DMS153 (cell line): ENCODE measurements around the gene ID2.

Experiments used
- DNase-seq: peaks from one replicate; lab custom pipeline; 2025; lab: John Stamatoyannopoulos, UW

The ID2 gene

DNA sequence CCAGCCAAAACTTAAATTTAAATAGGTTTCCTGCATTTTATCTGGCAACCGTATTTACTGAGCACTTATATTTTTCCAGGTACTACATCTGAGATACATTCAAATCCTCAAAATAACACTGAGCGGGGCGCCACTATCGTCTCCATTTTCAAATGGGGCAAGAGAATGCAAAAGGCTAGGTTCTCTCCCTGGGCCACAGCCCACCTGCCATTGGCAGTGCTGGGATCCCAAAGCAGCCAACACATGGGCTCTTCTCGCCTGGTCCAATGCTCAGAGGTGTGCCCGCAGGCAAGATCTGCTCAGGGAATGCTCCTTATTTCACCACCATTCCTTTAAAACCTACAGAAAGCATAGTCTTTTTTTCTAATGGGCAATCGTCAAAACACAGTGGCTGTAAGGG lies 11.3 kb upstream of the ID2 start:
- DNase-seq: no peak

DNA sequence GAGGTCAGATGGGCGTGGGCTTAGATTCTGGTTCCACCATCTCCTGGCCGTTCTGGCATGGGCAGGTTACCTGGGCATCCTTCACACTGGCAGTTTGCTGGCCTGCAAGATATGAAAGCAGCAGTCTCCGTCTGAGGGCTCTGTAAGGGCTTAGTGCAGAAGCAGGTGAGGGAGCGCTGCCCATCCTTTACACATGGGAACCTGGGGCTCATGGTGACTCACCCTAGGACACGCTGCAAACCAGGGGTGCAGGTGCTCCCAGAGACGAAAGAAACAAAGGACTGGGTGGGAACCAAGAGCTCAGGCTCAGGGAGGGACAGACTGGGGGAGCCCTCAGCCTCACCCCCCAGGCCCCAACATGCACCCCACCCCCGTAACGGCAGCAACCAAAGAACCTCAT lies 10.7 kb upstream of the ID2 start:
- no peak for DNase-seq

DNA sequence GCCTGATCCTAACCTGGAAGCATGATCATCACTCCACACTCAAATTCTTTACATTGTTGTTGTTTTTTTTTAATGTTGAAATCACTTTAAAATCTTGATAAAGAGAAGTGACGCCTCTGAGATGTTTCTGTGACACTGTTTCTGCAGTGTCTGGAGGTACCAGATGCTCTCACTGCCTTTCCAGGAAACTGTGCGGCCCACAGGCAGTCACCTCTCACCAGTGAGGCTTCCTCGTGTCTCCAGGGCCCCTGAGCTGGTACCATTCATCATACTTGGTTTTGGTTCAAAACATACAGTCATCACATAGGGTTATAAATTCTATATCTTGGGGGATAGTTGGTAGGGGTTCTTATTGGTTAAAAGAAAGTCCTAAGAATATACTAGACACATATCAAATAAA lies 10.1 kb upstream of the ID2 start:
- DNase-seq: no peak

DNA sequence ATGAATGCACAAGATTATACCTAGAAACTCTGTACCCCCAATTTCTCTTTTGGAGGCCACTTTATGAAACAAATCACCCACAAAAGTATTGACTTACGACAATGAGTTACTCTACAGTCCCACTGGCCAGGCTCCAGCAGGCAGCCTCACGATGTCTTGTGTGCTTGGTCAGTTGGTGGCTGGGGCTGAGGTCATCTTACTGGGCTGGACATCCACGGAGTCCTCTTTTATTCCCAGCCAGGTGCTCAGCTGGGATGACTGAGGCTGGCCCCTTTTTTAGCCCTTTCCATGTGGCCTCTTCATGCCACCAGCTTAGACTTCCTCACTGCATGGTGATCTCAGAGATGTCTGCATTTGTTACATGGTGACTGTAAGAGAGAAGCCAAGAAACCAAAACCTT lies 8.9 kb upstream of the ID2 start:
- DNase-seq: no peak

DNA sequence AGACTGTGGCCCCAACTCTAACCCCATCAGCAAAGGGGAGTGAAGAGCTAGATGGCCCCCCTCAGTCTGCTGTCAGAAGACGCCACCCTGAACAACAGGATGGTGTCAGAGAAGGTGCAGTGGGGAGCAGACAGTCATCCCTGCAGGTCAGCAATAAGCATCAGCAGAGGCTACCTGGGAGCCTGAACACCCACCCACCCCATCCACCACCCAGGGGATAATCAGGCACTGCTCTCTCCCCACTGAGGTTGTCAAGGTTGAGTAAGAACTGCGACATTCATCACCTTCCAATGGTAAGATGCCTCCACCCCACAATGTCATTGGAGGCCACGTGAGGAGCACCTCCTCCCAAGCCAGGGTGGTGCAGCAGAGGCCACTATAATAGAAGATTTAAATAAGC lies 8.5 kb upstream of the ID2 start:
- no peak for DNase-seq

DNA sequence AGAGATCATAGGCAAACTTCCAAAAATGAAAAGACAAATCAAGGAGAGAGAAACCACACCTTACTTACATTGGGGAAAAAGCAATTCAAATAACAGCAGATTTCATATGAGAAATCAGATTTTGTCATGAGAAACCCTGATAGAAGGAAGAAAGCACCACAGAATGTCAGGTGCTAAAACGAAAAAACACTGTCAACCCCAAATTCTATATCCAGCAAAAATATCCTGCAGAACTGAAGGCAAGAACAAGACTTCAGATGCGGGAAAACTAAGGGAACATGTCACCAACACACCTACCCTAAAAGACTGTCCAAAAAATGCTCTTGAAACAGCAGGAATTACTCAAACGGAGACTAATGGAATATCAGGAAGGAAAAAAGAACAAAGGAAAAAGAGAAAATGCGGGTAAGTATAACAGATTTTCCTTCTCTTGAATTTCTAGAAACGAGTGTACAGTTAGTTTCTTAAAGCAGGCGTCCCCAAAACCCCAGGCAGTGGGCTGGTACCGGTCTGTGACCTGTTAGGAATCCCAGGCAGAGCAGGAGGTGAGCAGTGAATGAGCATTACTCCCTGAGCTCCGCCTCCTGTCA lies 7.3 kb upstream of the ID2 start:
- DNase-seq: no peak

DNA sequence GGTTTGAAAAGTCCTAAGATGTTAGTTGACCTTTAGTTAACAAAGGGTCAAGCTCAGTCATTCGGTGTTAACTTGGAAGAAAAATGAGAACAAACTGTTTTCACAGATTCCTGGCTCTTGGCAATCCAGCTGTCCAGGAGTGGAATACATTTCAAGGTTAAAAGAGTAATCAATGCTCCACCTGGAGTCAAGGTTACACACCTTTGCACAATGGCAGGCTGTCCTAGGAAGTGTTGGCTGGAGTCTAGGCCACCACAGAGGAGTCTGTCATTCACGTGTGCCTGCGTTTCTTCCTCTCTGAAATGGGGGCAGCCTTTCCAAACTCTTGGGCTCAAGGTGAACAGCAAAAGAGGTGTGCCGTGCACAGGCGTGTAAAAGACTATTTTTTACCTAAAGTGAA lies 6.3 kb upstream of the ID2 start:
- DNase-seq: no peak

DNA sequence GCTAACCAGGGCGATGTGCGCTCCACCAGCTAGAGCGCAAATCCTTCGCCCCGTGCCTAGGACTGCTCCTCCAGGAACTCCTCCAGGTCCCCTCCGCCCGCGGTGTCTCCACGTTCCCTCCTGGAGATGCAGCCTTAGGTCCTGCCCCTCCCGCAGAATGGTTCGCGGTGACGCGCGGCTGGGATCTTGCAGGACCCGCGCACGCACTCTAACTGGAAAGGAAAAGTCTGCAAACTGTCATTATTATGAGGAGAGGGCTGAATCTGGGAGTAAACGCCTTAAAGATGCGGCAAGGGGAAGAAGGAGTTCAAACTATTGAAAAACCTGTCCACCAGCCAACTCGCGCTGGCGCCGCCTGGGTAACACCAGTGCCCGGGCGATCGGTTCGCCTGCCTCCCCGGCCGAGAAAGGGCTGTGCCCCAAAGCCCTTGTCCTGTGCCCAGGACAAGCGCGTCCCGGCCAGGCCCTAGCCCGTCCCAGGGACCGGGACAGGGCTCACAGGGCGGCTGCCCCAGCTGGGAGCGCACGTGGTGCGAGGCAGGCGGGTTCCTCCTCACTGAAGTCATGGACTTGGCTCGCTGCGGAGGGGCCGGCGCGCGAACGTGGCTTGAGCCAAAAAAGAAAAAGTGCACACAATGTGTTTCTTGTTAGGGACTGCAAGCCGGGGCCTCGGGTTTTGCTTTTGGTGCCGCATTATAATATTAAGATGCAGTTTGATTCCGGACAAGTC lies 5.5 kb upstream of the ID2 start:
- DNase-seq: no peak

DNA sequence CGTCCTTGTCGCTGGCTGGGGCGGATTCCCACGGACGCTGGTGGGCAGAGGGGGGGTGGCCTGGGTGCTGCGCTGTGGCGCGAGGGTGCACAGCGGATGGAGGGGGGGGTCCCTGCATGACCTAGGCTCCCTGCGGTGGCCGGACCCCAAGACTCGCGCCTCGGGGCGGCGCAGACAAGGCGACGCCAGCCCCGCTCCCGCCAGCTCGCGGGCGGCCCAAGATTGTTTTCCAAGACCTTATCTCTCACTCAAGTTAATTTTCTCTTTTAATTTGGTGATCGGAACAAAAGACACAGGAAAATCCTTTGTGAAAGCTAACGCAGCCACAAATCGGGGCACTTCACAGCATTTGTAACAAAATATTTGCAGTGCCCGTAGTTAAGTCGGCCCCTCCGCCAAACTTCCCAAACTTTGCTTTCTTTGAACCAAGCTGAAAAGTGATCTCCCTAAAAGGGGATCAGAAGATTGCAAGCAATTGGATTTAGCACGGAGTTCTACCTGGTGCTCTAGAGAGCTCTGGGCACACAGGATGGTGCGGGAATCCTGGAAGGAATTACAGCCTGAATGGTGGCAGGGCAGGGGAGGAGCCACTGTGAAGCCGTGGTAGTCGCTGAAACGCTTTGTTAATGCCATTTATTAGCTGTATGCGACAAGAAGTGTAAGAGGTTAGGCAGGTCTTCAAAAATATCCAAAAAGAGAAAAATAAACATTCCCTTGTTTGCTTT lies 4.8 kb upstream of the ID2 start:
- peak; percentile 38 for DNase-seq

DNA sequence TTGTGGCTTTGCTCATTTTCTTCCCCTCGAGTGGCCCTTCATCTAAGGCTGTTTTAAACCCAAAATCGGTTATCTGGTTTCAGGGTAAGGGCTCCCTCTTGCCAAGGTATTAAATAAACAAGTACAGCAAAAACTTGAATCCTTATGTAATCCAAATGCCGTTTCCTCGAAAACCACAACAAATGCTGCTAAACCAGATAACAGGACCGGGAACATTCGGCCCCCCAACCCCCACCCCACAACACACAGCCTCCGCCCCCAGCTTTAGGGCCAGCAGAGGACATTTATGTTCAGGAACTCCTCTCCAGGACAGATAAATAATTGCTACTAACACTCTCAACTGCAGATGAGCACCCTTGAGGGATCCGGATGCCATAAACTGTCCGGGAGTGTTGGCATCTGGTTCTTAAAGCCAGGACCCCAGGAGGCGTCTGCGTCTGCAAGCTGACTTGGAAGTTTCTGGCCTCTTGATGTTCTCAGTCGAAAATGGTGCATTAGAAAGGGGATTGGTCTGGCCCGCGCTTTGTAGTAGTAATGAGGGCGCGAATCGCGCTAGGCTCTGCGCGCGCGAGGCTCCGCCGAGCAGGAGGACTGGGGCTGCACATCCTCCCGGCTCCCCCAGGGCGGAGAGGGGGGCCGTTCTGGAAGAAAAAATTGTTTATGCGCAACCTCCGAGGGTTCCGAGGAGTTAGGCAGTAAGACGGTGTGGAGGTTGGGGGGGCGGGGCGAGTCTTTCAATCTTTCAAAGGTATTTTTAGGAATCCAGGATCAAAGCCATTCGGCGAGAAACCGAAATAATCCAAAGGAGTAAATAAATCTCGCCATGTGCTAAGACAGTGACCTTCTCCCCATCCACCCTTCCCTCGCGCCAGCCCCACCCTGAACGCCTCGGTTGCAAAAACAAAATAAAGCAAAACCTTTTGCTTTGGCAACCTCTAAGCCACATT lies 3.9 kb upstream of the ID2 start:
- DNase-seq: peak; percentile 61

DNA sequence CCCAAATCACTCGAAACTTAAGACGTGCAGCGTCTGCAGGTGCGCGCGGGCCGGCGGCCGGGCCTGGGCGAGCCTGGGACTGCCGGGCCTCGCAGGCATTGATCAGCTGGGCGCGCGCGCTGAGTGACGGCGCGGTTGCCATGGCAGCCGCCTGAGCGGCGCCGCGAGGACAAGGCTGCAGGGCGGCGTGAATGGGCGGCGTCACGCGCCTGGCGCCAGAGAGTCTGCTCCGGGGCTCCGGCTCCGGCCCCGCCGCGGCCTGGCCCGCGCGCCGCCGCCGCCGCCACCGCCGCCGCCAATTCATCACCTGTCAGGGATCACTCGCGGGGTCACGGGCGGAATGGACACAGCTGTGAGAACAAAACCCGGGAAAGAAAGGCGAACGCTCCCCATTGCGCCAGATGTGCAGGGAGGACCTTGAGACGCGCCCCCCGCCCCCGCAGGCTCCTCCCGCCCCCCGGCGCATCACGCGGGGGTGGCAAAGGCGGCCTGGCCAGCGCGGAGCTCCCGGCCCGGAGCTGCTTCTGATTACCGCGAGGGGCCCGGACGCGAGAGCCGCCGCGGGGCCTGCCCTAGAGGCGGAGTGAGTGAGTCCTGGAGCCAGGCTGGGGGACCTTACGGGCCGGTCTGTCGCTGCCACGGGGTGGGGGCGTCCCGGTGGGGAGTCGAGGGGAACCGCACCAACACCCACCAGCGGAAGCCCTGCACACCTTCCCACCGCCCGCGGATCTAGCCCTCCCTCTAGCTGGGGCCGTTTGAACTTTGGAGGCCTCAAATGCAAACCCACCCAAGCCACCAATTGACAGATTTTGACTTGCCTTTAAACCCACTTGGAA lies 2.9 kb upstream of the ID2 start:
- peak; percentile 93 for DNase-seq

DNA sequence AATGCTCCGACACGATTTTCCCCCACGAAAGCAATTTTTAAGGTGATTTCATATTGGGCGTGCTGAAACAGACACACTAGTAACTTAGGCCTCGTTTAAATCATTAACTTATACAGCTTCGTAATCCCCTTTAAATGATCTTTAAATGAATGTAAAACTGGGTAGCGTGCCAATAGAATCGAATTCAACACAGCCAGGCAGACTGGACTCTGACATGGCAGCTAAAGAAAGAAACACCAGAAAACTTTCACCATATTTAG lies 2.4 kb upstream of the ID2 start:
- DNase-seq: no peak

DNA sequence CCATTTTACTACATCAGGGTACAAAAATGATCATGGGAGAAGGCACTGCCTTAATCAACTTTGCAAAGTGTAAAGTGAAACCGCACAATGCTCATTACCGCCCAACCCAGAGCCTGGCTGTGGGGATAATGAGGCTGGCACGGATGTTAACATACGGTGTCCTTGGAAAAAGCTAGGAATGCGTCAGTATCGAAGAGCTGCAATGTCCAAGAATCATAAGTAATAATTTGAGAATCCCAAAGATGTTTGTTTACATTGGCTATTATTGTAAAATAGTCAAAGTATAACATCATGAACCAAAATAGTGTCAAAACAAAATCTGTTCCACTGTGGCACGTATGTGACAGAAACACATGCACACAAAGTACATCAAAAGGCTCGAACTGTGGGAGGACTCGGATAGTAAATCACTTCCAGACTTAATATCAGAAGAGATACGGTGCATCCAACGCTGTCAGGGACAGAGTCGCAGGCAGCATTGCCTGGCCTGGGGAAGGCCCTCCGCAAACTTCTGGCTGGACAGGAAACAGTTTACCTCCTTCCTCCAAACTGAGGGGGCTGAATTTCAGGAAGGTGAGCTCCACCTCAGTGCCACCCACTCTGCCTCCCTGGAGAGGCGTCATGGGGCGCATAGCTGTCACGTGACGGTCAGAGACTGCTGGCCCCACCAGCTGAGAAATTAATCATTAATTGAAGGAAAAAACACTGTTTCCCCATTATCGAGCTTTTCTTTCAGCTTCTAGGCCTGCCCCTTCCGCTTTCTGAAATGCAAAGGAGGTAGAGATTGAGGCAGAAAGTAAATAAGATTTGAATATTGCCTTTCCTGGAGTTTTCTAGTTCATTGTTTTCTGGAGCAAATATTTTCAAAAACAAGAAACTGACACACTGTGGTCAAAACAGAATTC lies 1.8 kb upstream of the ID2 start:
- peak; percentile 79 for DNase-seq

DNA sequence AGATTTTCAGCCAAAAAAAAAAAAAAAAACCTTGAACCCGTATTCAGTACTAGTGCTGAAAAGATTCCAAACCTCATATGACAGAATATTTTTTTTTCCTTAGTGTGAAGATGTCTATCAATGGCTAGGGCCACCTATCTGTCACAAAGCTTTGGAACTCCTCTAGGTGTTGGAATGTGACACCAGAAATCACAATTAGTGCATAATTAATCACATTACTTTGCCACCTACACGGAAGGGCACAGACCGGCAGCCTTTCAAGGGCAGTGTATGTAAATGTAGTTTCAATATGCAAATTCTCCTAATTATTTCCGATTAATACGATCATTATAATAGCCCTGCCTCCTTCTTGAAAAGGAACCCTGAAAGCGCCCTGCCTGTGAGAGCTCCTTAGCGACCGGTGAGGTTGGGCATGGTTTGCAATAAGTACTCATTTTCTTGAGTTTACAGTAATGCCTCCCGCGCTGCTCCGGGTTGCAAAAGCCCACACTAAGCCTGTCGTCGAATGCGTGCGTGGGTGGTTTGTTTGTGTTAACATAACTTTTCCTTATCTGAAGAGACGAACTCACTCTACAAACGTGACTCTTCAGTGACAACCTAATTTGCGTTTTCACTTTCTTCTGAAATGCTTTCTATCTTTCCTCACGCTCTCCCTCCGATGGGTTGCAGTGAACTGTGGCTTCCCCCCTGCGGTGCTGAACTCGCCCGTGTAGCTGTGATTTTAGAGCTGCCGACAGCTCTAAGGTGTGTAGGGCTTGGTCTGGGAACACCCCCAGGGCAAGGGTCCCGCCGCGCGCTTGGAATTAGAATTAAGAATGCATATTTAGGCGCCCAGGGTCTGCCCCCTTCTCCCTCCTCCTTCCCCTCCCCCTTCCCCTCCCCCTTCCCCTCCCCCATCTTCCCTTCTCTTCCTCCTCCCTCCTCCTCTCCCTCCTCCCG lies 765 bp upstream of the ID2 start:
- peak; percentile 73 for DNase-seq

DNA sequence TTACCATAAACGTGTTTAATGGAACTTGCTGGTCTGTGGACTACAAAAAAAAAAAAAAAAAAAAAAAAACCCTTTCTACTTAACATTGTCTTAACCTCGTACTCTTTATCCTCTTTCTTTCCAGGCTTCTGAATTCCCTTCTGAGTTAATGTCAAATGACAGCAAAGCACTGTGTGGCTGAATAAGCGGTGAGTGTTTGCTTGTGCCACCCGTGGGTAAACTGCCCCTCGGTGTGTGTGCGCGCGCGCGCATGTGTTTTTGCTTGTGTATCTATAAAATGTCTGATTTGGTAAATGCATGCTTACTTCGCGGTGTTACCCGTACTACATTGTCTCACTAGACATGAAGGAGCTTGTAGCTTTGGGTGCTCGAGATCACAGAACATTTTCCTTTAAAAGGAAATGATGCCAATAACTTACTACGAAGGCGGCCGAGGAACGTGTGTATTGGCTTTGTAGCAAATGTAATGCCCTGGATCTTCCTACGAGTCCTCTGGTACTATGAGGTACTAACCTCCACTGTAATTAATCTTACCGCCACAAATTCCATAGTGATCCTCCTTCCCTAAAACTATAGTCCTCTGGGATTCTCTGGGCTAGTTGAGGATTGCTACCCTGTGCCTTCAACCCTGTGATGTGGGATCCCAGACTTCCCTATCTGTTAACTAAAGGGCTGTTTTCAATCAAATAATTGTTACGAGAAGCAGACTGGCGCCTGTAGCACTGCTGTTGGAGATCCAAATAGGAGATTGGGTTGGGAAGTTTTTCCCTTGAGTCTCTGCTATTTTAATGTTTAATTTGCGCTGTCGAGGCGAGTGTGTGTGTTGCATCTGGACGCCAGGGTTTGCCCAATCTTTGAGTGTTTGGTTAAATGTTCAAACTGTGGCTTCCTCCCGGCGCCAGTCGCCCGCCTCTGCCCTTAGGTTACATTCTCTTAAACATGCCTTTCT lies 1.1 kb downstream of the ID2 start:
- DNase-seq: peak; percentile 25

DNA sequence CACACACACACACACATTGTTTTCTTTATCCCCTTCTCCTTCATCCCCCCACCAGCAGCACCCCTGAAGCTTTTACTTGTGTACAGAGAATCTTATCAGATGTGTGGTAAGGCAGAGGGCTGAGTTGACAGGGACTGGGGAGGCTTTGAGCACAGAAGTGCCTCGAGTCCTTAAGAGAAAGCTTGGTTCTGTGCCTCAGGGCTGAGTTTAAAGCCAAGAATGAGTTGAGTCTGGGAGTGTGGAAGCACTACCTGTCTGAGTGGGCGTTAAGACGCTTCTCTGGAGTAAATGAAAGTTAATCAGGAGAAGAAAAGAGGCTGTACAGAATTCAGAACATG lies 2.7 kb downstream of the ID2 start:
- DNase-seq: no peak

DNA sequence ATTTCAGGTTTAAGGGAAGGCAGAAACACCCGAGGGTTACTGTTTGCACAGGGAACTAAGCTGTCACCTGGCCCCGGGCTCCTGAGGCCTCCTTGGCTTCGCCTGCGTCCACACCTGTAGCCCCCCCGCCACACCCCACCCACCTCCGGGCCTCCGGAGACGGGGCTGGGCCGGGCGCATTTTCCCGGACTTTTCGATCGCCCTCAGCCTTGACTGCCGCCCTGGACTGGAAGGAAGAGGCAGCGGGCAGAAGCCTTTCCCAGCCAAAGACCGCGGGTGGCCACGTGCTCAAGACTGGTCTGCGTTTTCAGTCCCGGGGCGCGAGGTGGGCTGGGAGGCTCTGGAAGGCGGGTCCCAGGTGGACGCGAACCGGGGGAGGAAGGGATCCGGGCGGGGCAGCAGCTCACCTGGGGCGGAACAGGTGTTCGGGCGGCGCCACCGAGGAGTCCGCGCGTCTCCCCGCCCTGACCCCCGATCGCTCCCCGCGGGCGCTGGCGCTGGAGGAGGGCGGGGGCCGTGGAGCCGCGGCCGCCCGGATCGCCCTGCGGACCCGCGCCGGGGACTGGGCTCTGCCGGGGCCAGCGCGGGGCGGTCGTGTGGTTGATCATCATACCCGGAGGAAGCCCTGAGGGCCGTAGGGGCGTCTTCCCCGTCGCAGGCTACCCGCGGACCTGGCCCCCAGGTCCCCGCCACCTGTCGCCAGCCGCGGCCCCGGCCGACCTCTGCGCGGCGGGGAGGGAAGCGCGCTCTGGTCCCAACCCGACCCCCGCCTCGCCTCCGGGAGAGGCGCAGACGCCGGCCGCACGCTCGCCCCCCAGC lies 3.2 kb downstream of the ID2 start:
- DNase-seq: peak; percentile 77
